Measurements from ENCODE around the gene CETN3. TPM values are rescaled to one million over a fixed set of nuclear protein-coding genes. Genes with fewer than 3 reads are reported as not detected.

The CETN3 gene
- total RNA-seq, 1 donor from 2014 or later, result 22.5 TPM

GRCh38 chr5:90408571-90409317 is 812 bp downstream of the CETN3 start:
- Histone ChIP-seq H3K4me1 (peaks cover 5% of the 10 kb centered on the region), H3K4me3 (peak overlapping the region; percentile 87), H3K36me3 (peaks cover 16% of the 10 kb centered on the region), H3K27me3 (ENCODE audit: low read depth) (no peaks in the 10 kb centered on the region), H3K9me3 (no peaks in the 10 kb centered on the region), H3K27ac (peak overlapping the region; percentile 95)
- TF ChIP-seq CTCF (IDR thresholded peaks at IDR 0.05), result no peak
- intact Hi-C loops (cut with DNase I), result no loop called here
- DNase-seq (no peak), ATAC-seq (peak in 1 of 2 donors; percentile 2)

- ATAC-seq, result no peak
- no peak overlapping the region for H3K4me3 ChIP-seq
- H3K9me3 ChIP-seq, result no peaks in the 10 kb centered on the region
- peaks cover 5% of the 10 kb centered on the region for H3K4me1 ChIP-seq
- no peak for TF ChIP-seq CTCF (IDR thresholded peaks at IDR 0.05)
- intact Hi-C loops (cut with DNase I), result no loop called here
- no peak for DNase-seq
- no peaks in the 10 kb centered on the region for H3K27me3 ChIP-seq (ENCODE audit: low read depth)
- no peak overlapping the region for H3K27ac ChIP-seq
- H3K36me3 ChIP-seq, result peaks cover 20% of the 10 kb centered on the region
Measured at GRCh38 chr5:90406466-90406865, 3.1 kb downstream of the CETN3 start.

- H3K27me3 ChIP-seq (ENCODE audit: low read depth), result no peaks in the 10 kb centered on the region
- H3K27ac ChIP-seq, result no peak overlapping the region
- ATAC-seq, result no peak
- DNase-seq, result no peak
- H3K36me3 ChIP-seq, result peaks cover 37% of the 10 kb centered on the region
- intact Hi-C loops (cut with DNase I), result no loop called here
- no peak overlapping the region for H3K4me3 ChIP-seq
- H3K4me1 ChIP-seq, result no peaks in the 10 kb centered on the region
- TF ChIP-seq CTCF (IDR thresholded peaks at IDR 0.05), result no peak
- H3K9me3 ChIP-seq, result no peaks in the 10 kb centered on the region
Measured at GRCh38 chr5:90402521-90403255, 6.9 kb downstream of the CETN3 start.

- no peak overlapping the region for H3K27ac ChIP-seq
- DNase-seq (no peak), ATAC-seq (no peak)
- H3K27me3 ChIP-seq (ENCODE audit: low read depth), result no peaks in the 10 kb centered on the region
- intact Hi-C loops (cut with DNase I), result no loop called here
- no peaks in the 10 kb centered on the region for H3K9me3 ChIP-seq
- TF ChIP-seq CTCF (IDR thresholded peaks at IDR 0.05), result no peak
- peaks cover 28% of the 10 kb centered on the region for H3K36me3 ChIP-seq
- no peaks in the 10 kb centered on the region for H3K4me1 ChIP-seq
- H3K4me3 ChIP-seq, result no peak overlapping the region
Measured at GRCh38 chr5:90399251-90399650, 10.3 kb downstream of the CETN3 start.

GRCh38 chr5:90398726-90399125 is 10.8 kb downstream of the CETN3 start:
- Histone ChIP-seq H3K9me3 (no peaks in the 10 kb centered on the region), H3K4me1 (no peaks in the 10 kb centered on the region), H3K4me3 (no peak overlapping the region), H3K27me3 (ENCODE audit: low read depth) (no peaks in the 10 kb centered on the region), H3K27ac (no peak overlapping the region), H3K36me3 (peaks cover 27% of the 10 kb centered on the region)
- ATAC-seq (no peak), DNase-seq (no peak)
- intact Hi-C loops (cut with DNase I), result no loop called here
- no peak for TF ChIP-seq CTCF (IDR thresholded peaks at IDR 0.05)

All from lower lobe of right lung (tissue), 2 donors.